Vagina (tissue), 2 donors: ENCODE data around the gene CPNE8.

Experiments
- CTCF ChIP-seq, 3 experiments: fragments of 450-650 bp in 2 of 3; fragments of 200-600 bp in 1 of 3; sonication (generic) in 1 of 3; IDR thresholded peaks; one replicate each; pipeline ENCODE4 v1.5.1; 2017 to 2019; ENCODE audit warnings: antibody characterized with exemption in 3 of 3, mild to moderate bottlenecking in 2 of 3, moderate library complexity in 2 of 3
- POLR2A ChIP-seq, 2 donors: fragments of 450-650 bp; IDR thresholded peaks; one replicate each; pipeline ENCODE4 v1.6.1; 2017; ENCODE audit warnings: antibody characterized with exemption in 2 of 2, mild to moderate bottlenecking in 2 of 2, moderate library complexity in 2 of 2
- POLR2AphosphoS5 ChIP-seq, 2 donors: sonication (generic); formaldehyde crosslinking; IDR thresholded peaks; one replicate each; pipeline ENCODE4 v1.9.0; 2017; ENCODE audit warnings: antibody characterized with exemption in 2 of 2, mild to moderate bottlenecking in 2 of 2, low read depth in 1 of 2; ENCODE audit not compliant: insufficient read depth in 1 of 2

DNA sequence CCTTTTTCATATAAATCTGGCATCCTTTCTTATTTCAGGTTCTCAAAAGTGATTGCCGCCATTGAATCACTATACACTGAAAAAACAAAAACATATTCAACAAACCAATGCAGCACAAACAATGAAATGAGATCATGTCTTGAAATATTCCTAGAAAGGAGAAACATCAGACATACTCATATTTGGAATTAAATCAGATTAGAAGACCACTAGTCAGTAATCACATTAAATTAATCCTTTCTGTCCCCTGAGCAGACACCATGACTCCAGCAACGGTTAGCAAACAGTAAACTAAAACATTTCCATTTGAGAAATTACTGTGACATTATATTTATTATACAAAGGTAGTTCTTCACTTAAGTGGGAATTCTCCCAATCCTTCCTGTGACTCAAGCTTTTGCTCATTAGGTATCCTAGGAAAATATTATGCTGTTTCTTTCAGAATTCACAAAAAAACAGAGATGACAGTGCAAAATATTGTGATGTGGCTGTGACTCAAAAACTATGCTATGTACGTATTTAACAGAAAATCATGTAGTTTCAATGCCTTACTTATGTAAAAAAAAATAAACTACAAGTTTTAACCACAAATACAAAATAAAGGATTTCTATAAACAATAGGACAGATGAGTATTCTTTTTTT lies 29.7 kb downstream of the CPNE8 start:
- no peak for TF ChIP-seq CTCF (IDR thresholded peaks at IDR 0.05)
- TF ChIP-seq POLR2A (IDR thresholded peaks at IDR 0.05) = no peak
- TF ChIP-seq POLR2AphosphoS5 (IDR thresholded peaks at IDR 0.05; ENCODE audit: insufficient read depth in 1 of 2, low read depth in 1 of 2) = no peak
